MM.1S (cell line): ENCODE data around the gene EFHD2.

Experiments used
- CTCF ChIP-seq: fragments of 300-600 bp; sonication (generic); IDR thresholded peaks from 2 replicates; pipeline ENCODE4 v1.5.1; 2016; ENCODE audit warnings: antibody characterized with exemption, low read length, mixed read lengths
- EZH2 ChIP-seq: fragments of 300-600 bp; sonication (generic); optimal IDR thresholded peaks from 2 replicates; pipeline ENCODE3; 2017; ENCODE audit warnings: low read depth, mild to moderate bottlenecking, antibody characterized with exemption, low read length, mixed read lengths

- no peak for TF ChIP-seq CTCF
- TF ChIP-seq EZH2 = no peak
Measured at GRCh38 chr1:15433471-15433870, 23.8 kb downstream of the EFHD2 start.
